GM12875 (cell line): ENCODE measurements around the gene PRAME.
"Not testable (repeated sequence)": the region's sequence is repeated elsewhere in the genome, so short reads cannot be mapped to it uniquely, and the experiment has no call there.

ENCODE experiments used
- H3K4me3 ChIP-seq: one replicate; pipeline ENCODE4 v1.5.1; 2011; ENCODE audit warnings: low read depth, low read length, control low read depth
- TF ChIP-seq, protein P1 (sequence below): IDR thresholded peaks from 2 replicates; pipeline ENCODE4 v1.5.1; 2011; ENCODE audit warnings: low read depth, mild to moderate bottlenecking, control low read depth, inconsistent platforms, low read length, moderate library complexity, borderline replicate concordance; ENCODE audit not compliant: insufficient read depth

Gene PRAME

GRCh38 chr22:22588485-22589164, 29.6 kb upstream of the PRAME start:
- TF ChIP-seq, protein P1, sequence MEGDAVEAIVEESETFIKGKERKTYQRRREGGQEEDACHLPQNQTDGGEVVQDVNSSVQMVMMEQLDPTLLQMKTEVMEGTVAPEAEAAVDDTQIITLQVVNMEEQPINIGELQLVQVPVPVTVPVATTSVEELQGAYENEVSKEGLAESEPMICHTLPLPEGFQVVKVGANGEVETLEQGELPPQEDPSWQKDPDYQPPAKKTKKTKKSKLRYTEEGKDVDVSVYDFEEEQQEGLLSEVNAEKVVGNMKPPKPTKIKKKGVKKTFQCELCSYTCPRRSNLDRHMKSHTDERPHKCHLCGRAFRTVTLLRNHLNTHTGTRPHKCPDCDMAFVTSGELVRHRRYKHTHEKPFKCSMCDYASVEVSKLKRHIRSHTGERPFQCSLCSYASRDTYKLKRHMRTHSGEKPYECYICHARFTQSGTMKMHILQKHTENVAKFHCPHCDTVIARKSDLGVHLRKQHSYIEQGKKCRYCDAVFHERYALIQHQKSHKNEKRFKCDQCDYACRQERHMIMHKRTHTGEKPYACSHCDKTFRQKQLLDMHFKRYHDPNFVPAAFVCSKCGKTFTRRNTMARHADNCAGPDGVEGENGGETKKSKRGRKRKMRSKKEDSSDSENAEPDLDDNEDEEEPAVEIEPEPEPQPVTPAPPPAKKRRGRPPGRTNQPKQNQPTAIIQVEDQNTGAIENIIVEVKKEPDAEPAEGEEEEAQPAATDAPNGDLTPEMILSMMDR, result no peak
- H3K4me3 ChIP-seq, result no peak overlapping the region

GRCh38 chr22:22587577-22588188, 28.6 kb upstream of the PRAME start:
- no peak overlapping the region for H3K4me3 ChIP-seq
- TF ChIP-seq, protein P1, result no peak

DNA sequence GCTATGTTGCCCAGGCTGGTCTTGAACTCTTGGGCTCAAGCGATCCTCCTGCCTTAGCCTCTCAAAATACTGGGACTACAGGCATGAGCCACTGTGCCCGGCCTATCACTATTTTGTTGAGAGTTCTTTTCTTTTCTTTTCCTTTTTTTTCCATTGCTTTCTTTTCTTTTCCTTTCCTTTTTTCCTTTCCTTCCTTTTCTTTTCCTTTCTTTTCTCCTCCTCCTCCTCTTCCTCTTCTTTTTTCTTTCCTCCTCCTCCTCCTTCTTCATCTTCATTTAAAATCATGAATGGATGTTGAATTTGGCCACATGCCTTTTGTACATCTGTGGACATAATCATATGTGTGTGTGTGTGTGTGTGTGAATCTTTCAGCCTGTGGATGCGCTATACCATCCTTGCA, 25.7 kb upstream of the PRAME start:
- TF ChIP-seq, protein P1, result no peak
- no peak overlapping the region for H3K4me3 ChIP-seq

- no peak overlapping the region for H3K4me3 ChIP-seq
- TF ChIP-seq, protein P1, result no peak
Measured at GRCh38 chr22:22583030-22583429, 24.0 kb upstream of the PRAME start.

- H3K4me3 ChIP-seq, result not testable (repeated sequence)
Measured at GRCh38 chr22:22581524-22581923, 22.5 kb upstream of the PRAME start.

DNA sequence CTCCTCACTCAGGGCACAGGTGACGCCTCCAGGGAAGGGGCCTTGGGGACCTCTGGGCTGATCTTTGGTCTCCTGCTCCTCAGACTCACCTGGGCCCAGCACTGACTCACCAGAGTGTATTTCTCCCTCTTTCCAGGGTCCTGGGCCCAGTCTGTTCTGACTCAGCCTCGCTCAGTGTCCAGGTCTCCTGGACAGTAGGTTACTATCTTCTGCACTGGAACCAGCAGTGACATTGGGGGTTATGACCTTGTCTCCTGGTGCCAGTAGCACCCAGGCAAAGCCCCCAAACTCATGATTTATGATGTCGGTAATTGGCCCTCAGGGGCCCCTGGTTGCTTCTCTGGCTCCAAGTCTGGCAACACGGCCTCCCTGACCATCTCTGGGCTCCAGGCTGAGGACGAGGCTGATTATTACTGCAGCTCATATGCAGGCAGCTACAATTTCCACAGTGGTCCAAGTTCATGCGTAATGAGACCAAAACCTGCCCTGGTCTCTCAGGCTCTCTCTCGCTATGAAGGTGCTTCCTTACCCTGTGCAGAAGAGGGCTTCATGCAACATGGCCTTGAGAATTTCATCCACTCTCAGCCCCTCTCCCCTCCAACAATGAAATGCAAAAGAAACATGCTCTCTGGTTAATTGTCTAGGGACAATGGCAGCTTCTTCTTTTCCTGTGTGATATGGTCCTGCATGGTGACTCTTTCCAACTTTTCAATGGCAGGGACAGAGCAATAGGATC, 21.0 kb upstream of the PRAME start:
- H3K4me3 ChIP-seq, result no peak overlapping the region
- TF ChIP-seq, protein P1, result no peak

- no peak overlapping the region for H3K4me3 ChIP-seq
- TF ChIP-seq, protein P1, result no peak
Measured at GRCh38 chr22:22578702-22579424, 19.8 kb upstream of the PRAME start.
